22Rv1 (cell line): Measurements from ENCODE around the gene STAMBP.
"Not testable (repeated sequence)": the region's sequence is repeated elsewhere in the genome, so short reads cannot be mapped to it uniquely, and the experiment has no call there.

ENCODE experiments used
- CTCF ChIP-seq: fragments of 450-650 bp; IDR thresholded peaks from 2 replicates; pipeline ENCODE4 v1.5.1; 2017; ENCODE audit warnings: mild to moderate bottlenecking
- ZFX ChIP-seq: fragments of 450-650 bp; IDR thresholded peaks from 2 replicates; pipeline ENCODE4 v1.6.1; 2017; ENCODE audit warnings: antibody characterized with exemption, borderline replicate concordance

- not testable (repeated sequence) for TF ChIP-seq CTCF, ZFX
Measured at GRCh38 chr2:73783883-73784282, 44.9 kb upstream of the STAMBP start, which contains the start of gene C2orf78.
